Activated CD8-positive, alpha-beta memory T cell treated with anti-CD3 and anti-CD28 coated beads, Interleukin-2, amount 50 U/mL, for 1 hour (primary cell): ENCODE measurements around the gene PTPRU.
"Not testable (repeated sequence)": the region's sequence is repeated elsewhere in the genome, so short reads cannot be mapped to it uniquely, and the experiment has no call there.

ENCODE experiments used
- DNase-seq: peaks from one replicate; pipeline ENCODE4 v3.0.0-alpha.2; 2020; ENCODE audit errors: extremely low read depth

The PTPRU gene

GRCh38 chr1:29222260-29222659 is 14.1 kb upstream of the PTPRU start:
- DNase-seq: not testable (repeated sequence)

- no peak for DNase-seq
Measured at GRCh38 chr1:29222686-29223085, 13.6 kb upstream of the PTPRU start.

- no peak for DNase-seq
Measured at GRCh38 chr1:29223521-29223920, 12.8 kb upstream of the PTPRU start.

GRCh38 chr1:29224356-29224837 is 11.9 kb upstream of the PTPRU start:
- DNase-seq: no peak

- no peak for DNase-seq
Measured at GRCh38 chr1:29225361-29225760, 11.0 kb upstream of the PTPRU start.

- no peak for DNase-seq
Measured at GRCh38 chr1:29227511-29227910, 8.8 kb upstream of the PTPRU start.

- no peak for DNase-seq
Measured at GRCh38 chr1:29230204-29230552, 6.1 kb upstream of the PTPRU start.

- DNase-seq: peak; percentile 78
Measured at GRCh38 chr1:29230553-29231378, 5.6 kb upstream of the PTPRU start, which contains the start of gene MECR. TSS of gene MECR (minus strand) at chr1:29230934. CDS start at chr1:29230906, 28 bp downstream.

GRCh38 chr1:29232387-29232786 is 3.9 kb upstream of the PTPRU start:
- DNase-seq: no peak

- DNase-seq: no peak
Measured at GRCh38 chr1:29233693-29234092, 2.6 kb upstream of the PTPRU start.

- no peak for DNase-seq
Measured at GRCh38 chr1:29234471-29234870, 1.9 kb upstream of the PTPRU start.

GRCh38 chr1:29234881-29235280 is 1.4 kb upstream of the PTPRU start:
- not testable (repeated sequence) for DNase-seq

GRCh38 chr1:29236712-29237128 is 398 bp downstream of the PTPRU start:
- DNase-seq: no peak

- no peak for DNase-seq
Measured at GRCh38 chr1:29237129-29237821, 953 bp downstream of the PTPRU start.

GRCh38 chr1:29237852-29238619 is 1.7 kb downstream of the PTPRU start:
- no peak for DNase-seq

- DNase-seq: no peak
Measured at GRCh38 chr1:29238620-29239002, 2.3 kb downstream of the PTPRU start.

- no peak for DNase-seq
Measured at GRCh38 chr1:29239142-29239541, 2.8 kb downstream of the PTPRU start.

- no peak for DNase-seq
Measured at GRCh38 chr1:29240400-29240837, 4.1 kb downstream of the PTPRU start.

- DNase-seq: no peak
Measured at GRCh38 chr1:29240986-29241385, 4.7 kb downstream of the PTPRU start.

GRCh38 chr1:29243023-29243870 is 6.9 kb downstream of the PTPRU start:
- no peak for DNase-seq

- no peak for DNase-seq
Measured at GRCh38 chr1:29243871-29244200, 7.5 kb downstream of the PTPRU start.
